GM18861 (cell line): ENCODE results near the gene NEAT1.

Experiments
- ATAC-seq: cut with Tn5 transposase; IDR thresholded peaks from one replicate; pipeline ENCODE4 v1.9.1; 2021; ENCODE audit not compliant: unreplicated experiment

NEAT1 gene

GRCh38 chr11:65421794-65422632 is 585 bp upstream of the NEAT1 start:
- ATAC-seq: no peak

DNA sequence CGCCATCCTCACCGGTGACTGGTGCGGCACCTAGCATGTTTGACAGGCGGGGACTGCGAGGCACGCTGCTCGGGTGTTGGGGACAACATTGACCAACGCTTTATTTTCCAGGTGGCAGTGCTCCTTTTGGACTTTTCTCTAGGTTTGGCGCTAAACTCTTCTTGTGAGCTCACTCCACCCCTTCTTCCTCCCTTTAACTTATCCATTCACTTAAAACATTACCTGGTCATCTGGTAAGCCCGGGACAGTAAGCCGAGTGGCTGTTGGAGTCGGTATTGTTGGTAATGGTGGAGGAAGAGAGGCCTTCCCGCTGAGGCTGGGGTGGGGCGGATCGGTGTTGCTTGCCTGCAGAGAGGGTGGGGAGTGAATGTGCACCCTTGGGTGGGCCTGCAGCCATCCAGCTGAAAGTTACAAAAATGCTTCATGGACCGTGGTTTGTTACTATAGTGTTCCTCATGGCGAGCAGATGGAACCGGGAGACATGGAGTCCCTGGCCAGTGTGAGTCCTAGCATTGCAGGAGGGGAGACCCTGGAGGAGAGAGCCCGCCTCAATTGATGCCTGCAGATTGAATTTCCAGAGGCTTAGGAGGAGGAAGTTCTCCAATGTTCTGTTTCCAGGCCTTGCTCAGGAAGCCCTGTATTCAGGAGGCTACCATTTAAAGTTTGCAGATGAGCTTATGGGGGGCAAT is 1.1 kb downstream of the NEAT1 start:
- ATAC-seq: no peak

DNA sequence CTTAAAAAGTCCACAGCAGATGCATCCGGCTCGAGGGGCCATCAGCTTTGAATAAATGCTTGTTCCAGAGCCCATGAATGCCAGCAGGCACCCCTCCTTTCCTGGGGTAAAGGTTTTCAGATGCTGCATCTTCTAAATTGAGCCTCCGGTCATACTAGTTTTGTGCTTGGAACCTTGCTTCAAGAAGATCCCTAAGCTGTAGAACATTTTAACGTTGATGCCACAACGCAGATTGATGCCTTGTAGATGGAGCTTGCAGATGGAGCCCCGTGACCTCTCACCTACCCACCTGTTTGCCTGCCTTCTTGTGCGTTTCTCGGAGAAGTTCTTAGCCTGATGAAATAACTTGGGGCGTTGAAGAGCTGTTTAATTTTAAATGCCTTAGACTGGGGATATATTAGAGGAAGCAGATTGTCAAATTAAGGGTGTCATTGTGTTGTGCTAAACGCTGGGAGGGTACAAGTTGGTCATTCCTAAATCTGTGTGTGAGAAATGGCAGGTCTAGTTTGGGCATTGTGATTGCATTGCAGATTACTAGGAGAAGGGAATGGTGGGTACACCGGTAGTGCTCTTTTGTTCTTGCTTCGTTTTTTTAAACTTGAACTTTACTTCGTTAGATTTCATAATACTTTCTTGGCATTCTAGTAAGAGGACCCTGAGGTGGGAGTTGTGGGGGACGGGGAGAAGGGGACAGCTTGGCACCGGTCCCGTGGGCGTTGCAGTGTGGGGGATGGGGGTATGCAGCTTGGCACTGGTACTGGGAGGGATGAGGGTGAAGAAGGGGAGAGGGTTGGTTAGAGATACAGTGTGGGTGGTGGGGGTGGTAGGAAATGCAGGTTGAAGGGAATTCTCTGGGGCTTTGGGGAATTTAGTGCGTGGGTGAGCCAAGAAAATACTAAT is 1.9 kb downstream of the NEAT1 start:
- ATAC-seq: no peak

GRCh38 chr11:65425105-65425970 is 2.7 kb downstream of the NEAT1 start:
- ATAC-seq: no peak

GRCh38 chr11:65425971-65426838 is 3.6 kb downstream of the NEAT1 start:
- peak; percentile 27 for ATAC-seq

DNA sequence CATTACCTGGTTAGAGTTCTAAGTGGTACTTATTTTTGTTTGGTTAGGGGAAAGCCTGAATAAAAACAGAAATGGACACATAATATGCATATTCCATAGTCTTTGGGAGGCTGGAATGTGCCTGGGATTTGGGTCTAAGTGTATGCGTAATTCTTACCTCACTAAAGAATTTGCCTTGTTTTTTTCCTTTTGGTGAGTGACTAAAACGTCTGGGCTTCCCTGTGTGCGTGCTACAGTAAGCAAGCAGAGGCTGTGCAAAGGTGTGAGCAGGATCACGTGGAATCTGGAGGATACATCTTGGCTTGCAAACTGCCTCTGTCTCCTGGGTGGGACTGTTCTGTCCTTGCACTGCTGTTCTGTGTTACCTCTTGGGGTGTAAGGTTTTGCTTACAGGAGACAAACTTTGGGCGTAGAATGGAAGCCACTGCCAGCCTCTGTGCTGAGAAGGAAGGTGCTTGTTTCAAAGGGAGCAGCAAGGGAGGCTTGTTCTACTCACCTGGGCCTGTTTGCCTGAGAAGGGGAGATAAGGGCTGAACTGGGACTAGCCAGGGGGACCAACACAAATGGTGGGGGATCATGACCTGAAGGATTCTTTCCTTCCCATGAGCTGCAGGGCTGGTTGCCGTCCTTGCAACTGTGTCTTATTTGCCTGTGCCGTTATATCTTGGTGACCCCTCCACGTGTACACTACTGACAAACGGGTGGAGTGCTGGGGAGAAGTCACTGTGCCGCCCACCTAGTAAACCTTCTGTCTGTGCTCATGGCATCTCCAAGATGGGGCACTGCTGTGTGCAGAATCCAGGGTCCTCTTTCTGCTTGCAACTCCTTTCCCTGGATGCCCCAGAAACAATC is 4.5 kb downstream of the NEAT1 start:
- no peak for ATAC-seq

DNA sequence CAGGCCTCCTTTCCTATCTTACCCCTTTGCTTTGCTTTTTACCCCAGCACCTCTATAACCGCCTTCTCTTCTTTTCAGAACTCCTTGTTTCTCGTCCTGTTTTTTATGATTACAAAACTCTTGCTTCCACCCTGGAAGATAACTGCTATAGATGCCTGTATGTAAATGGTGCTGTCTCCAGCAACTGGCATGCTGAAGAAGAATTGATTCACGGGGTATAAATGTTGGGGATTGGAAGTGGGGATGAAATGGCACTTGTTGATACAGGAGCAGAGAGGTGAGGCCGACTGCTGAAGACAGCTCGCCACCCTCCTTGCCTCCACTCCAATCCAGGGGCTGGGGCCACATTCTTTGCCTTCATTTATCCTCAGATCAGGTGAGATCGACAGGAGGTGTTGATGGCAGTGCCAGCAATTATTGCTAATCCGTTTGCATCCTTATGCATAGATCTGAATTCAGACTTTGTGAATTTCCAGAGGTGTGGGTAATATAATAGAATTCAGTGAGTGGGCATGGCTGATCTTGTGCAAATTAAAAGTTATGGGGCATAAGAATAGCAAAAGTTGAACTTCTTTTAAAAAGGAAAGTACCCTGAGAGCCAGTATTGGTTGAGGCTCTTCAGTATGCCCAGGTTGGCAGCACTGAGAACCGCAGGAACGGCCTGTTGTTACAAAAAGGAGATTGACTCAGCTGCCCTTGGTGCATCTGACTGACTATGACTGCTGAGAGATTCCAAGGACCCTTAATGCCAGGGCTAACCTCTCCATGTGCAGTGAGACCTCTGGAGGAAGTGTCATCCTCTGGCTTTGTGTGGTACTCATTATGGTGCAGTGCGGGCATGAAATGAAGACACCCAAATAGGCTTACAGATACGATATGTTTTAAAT is 5.3 kb downstream of the NEAT1 start:
- no peak for ATAC-seq

DNA sequence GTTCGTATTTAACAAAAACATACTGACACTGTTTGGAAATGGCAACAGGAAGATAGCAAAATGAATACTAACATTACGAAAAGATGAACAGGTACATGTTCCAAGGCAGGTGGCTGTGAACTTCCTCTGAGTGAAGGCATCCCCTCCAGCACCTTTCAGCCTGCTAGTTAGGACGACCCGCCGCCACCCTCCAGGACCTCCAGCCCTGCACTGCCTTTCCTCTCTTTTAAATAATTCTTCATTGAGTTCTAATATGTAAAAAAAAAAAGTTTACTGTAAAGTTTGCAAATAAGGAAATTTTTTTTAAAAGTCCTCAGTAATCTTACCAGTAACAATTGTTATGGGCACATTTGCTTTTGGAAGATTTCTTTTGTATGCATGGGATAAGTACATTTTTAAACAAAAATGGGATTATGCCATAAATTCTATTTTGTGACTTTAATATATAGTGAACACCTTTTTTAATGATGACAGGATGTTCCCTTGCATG is 6.0 kb downstream of the NEAT1 start:
- no peak for ATAC-seq

GRCh38 chr11:65429068-65429681 is 6.6 kb downstream of the NEAT1 start:
- no peak for ATAC-seq

- ATAC-seq: no peak
Measured at GRCh38 chr11:65429724-65430405, 7.3 kb downstream of the NEAT1 start.

DNA sequence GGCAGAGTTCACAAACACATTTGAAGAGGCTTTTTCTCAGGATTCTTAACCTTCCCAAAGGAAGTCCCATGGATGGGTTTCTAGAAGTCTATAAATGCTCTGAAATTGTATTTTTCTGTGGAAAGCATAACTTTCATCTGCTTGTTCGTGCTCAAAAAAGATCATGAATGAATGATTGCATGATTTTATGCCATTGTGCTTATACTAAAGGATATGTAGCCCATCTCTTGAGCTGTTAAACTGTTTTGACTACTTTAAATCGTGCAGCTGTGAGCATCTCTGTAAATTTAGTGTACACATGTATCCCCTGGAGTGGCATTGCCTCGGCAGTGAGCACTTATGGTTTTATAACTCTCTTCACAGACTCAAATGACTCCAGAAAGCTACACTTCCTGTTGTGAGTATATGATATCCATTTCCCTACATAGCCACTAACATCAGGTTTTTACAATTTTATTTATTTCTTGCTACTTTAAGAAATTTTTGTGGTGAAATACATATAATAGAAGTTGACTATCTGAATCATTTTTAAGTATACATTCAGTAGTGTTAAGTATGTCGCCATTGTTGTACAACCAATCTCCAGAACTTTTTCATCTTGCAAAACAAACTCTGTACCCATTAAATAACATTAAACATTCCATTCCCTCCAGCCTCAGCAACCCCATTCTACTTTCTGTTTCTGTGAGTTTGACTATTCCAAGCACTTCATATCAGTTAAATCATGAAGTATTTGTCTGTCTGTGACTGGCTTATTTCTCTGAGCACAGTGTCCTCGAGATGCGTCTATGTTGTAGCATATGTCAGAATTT is 8.0 kb downstream of the NEAT1 start:
- no peak for ATAC-seq

- ATAC-seq: no peak
Measured at GRCh38 chr11:65431451-65432099, 9.0 kb downstream of the NEAT1 start.

GRCh38 chr11:65432100-65432650 is 9.6 kb downstream of the NEAT1 start:
- ATAC-seq: no peak

GRCh38 chr11:65432686-65433582 is 10.3 kb downstream of the NEAT1 start:
- ATAC-seq: no peak
